GM21515 (cell line): ENCODE data around the gene VDAC1.
"Not testable (repeated sequence)": the region's sequence is repeated elsewhere in the genome, so short reads cannot be mapped to it uniquely, and the experiment has no call there.

Experiments
- ATAC-seq: cut with Tn5 transposase; IDR thresholded peaks from one replicate; pipeline ENCODE4 v1.9.1; 2021; ENCODE audit not compliant: unreplicated experiment

The VDAC1 gene

GRCh38 chr5:133995883-133996563 lies 8.8 kb downstream of the VDAC1 start:
- ATAC-seq, result no peak

GRCh38 chr5:133995341-133995740 lies 9.4 kb downstream of the VDAC1 start:
- no peak for ATAC-seq

- ATAC-seq, result no peak
Measured at GRCh38 chr5:133994990-133995333, 9.8 kb downstream of the VDAC1 start.

GRCh38 chr5:133994297-133994989 lies 10.3 kb downstream of the VDAC1 start:
- ATAC-seq, result no peak

- ATAC-seq, result no peak
Measured at GRCh38 chr5:133993185-133993936, 11.4 kb downstream of the VDAC1 start.

- no peak for ATAC-seq
Measured at GRCh38 chr5:133992429-133993155, 12.2 kb downstream of the VDAC1 start.

- no peak for ATAC-seq
Measured at GRCh38 chr5:133991171-133991910, 13.4 kb downstream of the VDAC1 start.

GRCh38 chr5:133990396-133990795 lies 14.4 kb downstream of the VDAC1 start:
- ATAC-seq, result no peak

- no peak for ATAC-seq
Measured at GRCh38 chr5:133985540-133986180, 19.1 kb downstream of the VDAC1 start.

- ATAC-seq, result no peak
Measured at GRCh38 chr5:133983674-133984073, 21.1 kb downstream of the VDAC1 start.

GRCh38 chr5:133981714-133982113 lies 23.1 kb downstream of the VDAC1 start:
- ATAC-seq, result no peak

GRCh38 chr5:133980652-133981051 lies 24.1 kb downstream of the VDAC1 start:
- ATAC-seq, result no peak

- ATAC-seq, result no peak
Measured at GRCh38 chr5:133978943-133979342, 25.8 kb downstream of the VDAC1 start.

GRCh38 chr5:133977858-133978257 lies 26.9 kb downstream of the VDAC1 start:
- ATAC-seq, result no peak

GRCh38 chr5:133977161-133977787 lies 27.5 kb downstream of the VDAC1 start:
- no peak for ATAC-seq

- ATAC-seq, result not testable (repeated sequence)
Measured at GRCh38 chr5:133975546-133975945, 29.2 kb downstream of the VDAC1 start.

GRCh38 chr5:133974142-133974541 lies 30.6 kb downstream of the VDAC1 start:
- ATAC-seq, result no peak

- ATAC-seq, result no peak
Measured at GRCh38 chr5:133970325-133970909, 34.4 kb downstream of the VDAC1 start.

- no peak for ATAC-seq
Measured at GRCh38 chr5:133969654-133970324, 35.0 kb downstream of the VDAC1 start.
